GM19397 (cell line): ENCODE measurements around the gene RNF6.

Experiments
- ATAC-seq: cut with Tn5 transposase; IDR thresholded peaks from one replicate; pipeline ENCODE4 v1.9.1; 2021; ENCODE audit warnings: mild to moderate bottlenecking, moderate library complexity; ENCODE audit not compliant: unreplicated experiment

Gene RNF6

DNA sequence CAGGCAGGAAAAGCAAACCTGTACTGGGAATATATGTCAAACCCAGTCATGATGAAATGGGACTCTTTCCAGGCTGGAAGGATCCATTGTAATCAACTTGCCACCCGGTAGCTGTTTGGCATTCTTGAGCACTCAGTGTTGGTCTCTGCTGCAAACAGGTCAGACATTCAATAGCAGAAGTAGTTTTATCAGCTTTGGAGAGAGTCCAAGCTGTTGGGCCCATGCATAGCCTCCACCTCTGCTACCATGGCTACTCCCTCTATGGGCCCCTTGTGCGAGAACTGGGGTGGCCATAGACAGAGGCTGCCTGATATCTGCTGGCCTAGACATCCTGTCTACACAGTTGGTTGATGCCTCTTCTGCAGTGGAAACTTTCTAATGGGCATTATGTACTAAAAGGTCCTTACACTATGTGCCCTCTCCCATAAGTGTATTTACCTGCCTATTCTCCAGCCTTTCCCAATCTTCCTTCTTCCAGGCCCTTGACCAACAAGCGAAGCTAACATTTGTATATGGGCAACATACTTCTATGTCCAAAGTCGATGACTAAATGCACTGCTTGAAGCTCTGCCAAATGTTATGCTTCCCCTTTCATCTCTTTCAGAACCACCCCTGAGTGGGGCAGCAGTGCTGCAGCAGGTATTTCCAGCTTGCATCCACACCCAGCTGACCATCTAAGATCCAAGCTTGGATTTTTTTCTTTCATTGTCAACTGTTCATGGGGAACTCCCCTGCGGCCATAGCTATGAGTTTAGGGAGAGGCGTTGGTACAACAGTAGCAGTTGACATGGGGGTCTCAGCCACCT lies 5.3 kb upstream of the RNF6 start:
- ATAC-seq, result no peak

DNA sequence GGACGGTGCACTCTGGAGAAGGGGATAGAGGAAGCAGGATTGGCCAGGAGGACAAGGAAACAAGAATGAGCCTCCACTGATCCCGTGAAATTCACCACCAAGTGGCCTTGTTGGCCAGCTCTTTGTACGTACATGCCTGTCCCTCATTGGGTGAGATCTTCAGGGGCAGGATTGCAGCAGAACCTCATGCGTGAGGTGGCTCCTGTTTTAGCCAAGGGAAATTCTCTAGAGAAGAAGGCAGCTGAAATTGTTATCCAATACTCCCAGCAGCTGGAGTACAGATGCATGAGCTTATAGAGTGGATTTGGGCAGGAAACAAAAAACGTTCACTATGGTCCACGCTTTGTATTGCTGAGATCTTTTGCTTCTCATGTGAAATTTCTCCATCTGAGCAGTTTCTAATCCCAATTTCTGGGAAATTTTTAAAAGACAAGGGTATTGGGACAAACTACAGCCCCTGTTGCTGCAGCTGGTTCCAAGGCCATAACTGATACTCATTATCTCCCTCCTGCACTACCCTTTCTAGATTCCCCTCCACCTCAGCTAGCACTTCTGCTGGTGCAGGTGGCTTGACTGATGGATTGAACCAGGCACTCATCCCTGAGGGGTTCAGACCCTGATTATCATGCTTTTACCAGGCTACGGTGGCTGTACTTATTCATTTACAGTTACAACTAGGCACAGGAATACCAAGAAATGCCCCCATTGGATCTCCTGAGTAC lies 3.9 kb upstream of the RNF6 start:
- no peak for ATAC-seq

DNA sequence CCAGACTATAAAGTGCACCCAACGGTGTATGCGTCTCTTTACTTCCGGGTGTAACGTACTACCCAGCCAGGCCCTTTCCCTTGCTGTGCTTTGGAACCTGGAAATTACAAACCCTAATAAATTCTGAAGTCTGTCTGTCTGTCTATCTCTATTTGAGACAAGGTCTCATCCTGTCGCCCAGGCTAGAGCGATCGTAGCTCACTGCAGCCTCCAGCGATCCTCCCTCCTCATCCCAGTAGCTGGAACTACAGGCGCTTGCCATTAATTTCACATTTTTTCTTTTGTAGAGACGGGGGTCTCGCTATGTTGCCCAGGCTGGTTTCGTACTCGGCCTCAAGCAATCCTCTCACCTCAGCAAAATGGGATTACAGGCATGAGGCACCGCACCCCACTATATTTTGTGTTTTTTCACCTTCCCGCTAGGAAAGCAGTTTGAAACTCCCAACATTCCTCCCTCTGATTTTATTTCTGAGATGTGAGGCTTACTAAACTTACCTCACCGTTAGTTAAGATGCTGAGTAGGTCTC lies 469 bp upstream of the RNF6 start:
- ATAC-seq, result peak; percentile 43

DNA sequence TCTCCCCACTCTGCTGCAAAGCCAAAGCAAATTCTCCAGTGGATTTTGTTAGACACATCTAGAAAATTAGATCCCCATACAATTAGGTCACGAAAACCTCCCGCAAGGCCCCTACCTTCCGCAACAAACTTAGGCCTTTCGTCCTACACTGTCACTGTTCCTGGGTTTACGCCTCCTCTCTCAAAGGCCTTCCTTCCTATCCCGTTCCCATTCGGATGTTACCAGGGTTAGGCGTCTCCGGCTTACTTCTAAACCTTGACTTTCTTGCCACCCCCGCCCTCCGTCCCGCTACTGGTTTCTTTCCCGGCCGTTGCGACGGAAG lies 754 bp downstream of the RNF6 start:
- no peak for ATAC-seq

DNA sequence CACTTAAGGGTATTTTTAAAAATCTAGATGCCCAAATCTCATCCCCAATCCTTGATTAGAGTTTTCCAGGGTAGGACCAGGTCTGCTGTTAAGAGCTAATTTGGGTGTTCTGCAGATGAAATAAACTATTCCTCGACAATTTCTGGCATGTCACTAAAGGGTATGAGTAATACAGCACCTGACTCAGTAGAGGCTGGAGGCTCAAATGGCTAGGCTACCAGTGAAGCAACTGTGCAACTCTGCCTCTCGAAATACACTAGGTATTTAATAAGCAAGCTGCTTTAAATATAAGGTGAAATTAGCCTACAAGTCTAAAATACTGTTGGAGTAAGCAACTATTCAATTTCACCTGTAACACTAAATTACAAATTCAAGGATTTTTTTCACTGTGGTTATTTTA lies 1.5 kb downstream of the RNF6 start:
- no peak for ATAC-seq

DNA sequence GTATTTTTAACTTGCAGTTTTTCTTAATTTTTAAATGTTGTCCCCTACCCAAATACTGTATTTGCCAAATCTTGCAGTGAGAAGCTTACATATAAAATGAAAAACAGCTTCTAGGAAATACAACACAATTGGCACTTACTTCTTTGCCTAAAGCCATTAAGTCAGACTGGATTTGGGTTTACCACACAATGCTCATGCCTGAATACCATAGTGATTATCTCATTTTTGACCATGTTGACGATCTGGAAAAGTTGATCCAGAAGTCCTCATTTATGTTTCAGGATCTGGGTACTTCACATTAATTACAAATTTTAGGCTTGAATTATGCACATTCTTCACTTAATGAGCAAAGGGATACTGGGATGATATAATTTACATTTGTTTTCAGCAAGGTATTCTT lies 2.4 kb downstream of the RNF6 start:
- ATAC-seq, result no peak

DNA sequence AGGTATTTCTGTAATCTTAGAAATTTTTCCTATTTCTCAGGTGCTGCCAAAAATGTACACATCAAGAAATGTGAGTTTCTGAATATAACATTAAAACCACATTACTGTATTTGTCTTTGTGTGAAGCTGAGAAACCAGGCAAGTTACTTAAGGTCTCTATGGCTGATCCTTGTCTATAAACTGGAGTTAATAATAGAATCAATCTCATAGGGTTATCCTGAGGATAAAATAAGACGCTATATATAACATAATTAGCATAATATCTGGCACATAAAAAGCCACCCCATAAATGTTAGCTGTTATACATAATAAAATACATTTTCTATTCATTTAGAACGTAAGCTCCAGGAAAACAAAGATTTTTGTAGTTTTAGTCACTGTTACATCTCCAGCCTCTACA lies 6.1 kb downstream of the RNF6 start:
- no peak for ATAC-seq

DNA sequence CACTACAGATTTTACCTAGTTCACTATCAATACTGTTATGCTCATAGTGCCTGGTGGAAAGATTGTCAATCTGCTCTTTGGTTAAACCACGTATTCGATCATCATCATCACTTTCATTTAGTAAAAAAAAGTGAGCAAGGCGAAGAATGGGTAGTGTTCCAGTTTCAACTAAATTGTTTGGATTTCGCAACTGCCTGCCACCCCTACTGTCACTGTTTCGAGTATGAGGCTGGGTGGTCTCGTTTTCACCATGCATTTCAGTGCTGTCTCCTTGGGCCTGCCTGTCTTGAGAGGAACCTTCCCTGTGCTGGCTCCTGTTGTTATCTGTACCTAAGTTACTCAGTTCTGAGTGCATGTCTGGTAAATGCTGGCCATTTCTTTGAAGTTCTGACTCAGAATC lies 8.1 kb downstream of the RNF6 start:
- ATAC-seq, result no peak

DNA sequence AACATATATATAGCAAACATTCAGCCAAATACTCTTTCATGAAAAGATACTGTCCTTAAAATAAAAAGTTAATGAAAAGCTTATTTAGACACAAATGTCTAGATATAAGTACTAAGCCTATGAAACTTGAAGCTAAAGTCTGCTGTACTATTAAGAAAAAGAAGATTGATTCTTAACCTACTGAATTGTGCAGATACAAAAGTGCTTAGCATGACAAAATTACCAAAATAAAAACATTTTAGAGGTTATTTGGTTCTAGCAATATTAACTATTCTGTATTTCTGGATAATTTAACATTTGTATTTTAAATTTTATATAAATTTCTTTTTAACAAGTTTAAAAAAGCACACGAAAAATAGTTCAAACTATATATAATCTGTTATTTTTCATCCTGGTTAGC lies 8.8 kb downstream of the RNF6 start:
- no peak for ATAC-seq

DNA sequence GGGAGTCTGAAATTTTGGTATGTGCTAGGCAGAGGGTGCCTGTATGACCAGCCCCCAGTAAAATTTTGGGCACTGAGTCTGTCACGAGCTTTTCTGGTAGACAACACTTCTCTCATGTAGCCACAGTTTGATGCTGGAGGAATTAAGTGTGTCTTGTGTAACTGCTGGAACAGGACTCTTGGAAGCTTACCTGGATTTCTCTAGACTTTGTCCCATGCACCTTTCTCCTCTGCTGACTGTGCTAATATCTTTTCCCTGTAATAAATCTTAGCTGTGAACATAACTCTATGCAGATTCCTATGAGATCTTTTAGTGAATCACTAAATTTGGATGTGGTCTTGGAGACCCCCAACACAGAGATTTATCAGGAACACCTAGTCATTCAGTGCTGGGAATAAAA lies 13.8 kb downstream of the RNF6 start:
- ATAC-seq, result no peak

DNA sequence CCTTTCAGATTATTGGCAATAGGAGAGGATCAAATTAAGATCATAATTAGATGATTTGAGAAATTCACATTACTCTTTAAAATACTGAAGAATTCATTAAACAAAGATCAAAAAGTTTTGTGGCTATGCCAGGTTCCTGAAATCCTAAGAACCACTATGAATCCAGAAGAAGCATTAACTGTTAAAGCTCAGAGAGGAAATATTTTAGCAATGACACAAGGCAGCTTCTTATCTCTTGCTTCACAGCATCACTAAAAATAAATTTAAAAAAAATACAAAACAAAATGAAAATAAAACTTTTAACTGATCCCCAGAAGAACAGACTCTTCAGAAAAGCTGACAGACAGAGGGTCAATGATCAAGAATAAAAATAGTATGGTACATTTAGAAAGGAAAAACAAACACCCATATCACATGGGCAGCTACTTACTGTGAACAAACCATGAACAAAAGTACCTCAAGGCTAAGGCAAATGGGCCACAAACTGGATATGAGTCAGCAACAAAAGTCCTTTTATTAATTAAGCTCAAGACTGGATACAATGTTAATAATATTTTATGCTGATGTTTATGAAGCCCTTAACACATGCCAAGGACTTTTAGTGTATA lies 19.6 kb downstream of the RNF6 start:
- ATAC-seq, result no peak

DNA sequence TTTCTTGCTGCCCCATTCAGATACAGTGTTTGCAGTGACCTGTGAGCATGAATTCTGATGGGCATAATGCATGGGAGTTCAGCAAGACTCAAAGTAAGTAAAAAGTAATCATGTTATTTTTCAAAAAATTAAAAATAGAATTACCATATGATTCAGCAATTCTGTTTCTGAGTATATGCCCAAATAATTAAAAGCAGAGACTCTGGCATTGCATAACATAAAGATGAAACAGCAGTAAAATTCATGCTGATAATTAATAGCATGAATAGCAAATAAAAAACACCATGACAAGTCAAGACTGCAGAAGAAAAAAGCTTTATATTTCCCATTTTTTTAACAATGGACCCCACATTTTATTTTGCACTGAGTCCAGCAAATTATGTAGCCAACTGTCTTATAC lies 21.3 kb downstream of the RNF6 start:
- no peak for ATAC-seq

DNA sequence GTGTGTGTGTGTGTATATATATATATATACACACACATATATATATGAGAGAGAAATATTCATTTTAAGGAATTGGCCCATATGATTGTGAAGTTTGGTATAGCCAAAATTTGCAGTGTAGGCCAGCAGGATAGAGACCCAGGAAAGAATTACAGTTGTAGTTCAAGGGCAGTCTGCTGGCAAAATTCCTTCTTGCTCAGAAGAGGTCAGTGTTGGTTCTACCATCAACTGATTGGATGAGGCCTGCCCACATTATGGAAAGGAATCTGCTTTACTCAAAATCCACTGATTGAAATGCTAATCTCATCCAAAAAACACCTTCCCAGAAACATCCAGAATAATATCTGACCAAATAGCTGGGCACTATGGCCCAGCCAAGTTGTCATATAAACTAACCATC lies 24.0 kb downstream of the RNF6 start:
- no peak for ATAC-seq

DNA sequence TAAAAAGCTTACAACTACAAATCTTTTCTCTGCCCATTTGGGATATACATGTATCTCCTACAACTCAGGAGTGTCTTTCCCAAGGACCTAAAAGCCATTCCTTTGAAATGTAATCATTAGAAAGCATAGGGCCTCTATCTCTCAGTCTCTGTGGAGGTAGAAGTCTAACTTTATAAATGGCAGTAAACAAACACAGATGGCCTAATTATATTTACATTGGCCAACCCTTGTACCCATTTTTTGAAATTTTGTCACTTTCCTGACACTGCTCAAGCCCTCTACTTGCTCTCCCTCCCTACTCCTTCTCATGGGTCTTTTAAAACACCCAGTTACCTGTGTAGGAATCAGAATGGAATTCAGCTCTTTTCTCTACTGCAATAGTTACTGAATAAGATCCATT lies 24.8 kb downstream of the RNF6 start:
- no peak for ATAC-seq

DNA sequence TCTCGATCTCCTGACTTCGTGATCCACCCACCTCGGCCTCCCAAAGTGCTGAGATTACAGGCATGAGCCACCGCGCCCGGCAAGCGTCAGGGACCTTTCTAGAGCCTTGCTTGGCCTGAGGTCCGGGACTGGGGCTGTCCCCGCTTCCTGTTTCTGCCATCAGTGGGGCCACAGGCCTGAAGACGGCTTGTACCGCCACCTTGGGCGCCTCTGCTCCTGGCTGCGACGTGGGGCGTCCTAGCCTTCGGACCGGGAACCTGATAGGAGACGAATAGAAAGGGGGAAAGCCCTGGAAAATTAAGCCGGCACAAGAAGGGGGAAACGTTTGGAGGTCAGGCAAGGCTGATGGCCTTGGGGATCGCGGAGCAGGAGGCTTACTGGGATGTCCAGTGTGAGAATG lies 35.1 kb downstream of the RNF6 start:
- no peak for ATAC-seq

DNA sequence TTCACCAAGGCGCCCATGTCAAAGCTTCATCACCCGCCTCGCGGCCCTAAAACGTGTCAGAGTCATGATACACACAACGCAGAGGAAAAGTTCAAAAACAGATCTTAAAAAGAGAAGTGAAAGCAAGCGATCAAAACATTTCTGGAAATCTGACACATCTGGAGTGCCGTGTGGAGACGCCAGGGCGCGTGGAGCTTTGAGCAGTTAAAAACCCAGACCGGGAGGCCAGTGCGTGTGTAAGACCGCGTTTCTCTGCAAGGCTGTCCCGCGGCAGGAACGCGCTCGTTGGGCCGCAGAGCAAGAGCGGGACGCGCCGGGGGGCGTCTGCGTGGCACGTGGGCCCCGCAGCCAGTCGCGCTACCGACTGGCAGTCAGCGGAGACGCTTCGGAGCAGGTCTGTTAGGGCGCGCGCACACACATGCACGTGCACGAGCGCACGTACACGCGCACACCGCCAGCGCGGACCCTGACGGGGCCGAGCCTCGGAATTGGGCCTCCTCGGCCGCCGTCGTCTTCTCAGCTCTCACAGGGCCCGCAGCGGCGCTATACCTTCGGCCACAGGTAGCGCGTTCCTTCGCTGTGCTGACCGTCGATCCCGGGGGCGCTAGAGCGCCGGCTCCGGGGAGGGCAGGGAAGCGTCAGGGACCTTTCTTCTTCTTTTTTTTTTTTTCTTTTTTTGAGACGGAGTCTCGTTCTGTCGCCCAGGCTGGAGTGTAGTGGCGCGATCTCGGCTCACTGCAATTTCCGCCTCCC lies 35.8 kb downstream of the RNF6 start:
- peak; percentile 93 for ATAC-seq

DNA sequence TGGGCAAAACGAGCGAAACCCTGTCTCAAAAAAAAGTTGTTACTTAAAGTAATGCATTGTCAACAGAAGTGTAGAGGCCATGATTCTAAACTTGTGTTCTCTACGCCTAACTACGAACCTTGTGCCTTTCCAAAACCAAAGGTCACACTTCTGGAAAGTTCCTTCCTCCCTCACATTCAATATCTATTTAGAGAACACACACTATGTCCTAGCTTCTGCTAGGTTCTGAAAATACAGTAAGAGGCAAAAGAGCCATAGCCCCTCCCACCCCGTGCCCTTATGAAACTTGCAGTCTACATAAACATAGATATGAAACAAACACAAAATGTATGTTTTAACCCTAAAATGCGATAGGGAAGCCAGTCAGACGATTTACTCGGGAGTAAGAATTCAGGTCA lies 36.4 kb downstream of the RNF6 start:
- no peak for ATAC-seq

DNA sequence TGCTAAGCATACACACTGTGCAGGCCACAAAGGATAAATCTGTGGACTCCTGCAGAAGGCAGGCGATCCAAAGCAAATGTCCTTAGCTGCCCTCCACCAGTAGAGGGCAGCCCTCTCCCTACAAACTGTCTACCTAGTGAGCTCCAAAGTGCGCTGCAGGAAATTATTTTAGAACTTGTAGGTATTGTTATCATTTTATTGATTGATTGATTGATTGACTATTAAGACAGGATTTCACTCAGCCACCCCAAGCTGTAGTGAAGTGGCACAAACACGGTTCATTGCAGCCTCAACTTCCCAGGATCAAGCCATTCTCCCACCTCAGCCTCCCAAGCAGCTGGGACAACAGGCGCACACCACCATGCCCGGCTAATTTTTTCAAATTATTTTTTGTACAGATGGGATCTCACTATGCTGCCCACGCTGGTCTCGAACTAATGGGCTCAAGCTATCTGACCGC lies 37.3 kb downstream of the RNF6 start:
- no peak for ATAC-seq

DNA sequence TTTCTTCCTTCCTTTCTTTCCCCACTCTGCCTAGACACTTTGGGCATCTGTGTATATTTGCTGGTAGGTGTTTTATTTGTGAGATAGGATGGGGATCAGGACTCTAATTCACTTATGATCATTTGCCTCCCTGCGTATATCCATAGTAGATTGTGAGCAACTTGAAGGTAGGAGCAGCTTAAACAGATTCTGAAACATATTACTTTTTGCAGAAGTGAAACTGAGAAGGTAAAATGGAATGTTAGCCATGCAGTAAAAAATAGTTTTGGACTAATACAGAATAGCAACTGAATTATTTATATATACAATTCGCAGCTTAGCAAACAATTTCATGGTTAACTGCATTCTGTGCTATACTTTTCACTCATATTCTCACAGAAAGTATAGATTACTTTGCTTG lies 38.7 kb downstream of the RNF6 start:
- ATAC-seq, result no peak

DNA sequence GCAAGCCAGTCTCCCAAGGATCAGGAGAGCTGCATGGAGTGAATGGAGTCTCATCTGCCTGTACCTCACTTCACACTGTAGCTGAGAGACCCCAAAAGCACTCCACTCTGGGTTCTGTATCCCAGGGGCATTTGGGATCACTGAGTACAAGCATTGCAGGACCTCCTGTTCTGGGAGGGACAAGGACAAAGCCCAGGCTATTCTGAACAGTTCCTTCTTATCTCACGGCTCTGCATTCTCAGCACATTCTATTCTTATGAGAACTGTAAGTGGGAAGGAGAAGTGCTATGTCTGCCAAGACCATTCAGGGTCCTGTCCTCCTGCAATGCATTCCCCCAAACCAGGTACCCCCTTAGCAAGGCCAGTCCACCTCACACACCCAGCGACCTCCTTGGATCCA lies 42.8 kb downstream of the RNF6 start:
- no peak for ATAC-seq

DNA sequence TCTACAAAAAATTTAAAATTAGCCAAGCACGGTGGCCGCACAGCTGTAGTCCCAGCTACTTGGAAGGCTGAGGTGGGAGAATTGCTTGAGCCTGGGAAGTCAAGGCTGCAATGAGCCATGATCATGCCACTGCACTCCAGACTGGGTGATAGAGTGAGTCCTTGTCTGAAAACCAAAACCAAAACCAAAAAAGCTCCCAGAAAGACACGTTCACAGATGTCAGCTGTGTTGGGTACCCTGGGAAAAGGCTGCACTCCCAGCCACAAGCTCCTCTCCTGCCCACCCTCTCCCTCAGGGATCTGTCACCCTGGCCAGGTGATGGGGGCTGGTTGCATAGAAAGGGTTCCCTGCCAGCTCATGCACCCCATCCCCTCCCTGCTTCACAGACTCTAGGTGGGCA lies 53.3 kb downstream of the RNF6 start:
- ATAC-seq, result no peak
